HepG2 (cell line): ENCODE measurements around the gene CTIF. TPM values are rescaled to one million over a fixed set of nuclear protein-coding genes. Genes with fewer than 3 reads are reported as not detected.

Experiments used
- BORCS8-MEF2B ChIP-seq: sonication (generic); formaldehyde crosslinking; IDR thresholded peaks from 2 replicates; pipeline ENCODE4 v1.8.0; 2022; ENCODE audit warnings: mild to moderate bottlenecking, missing genetic modification reagents
- ELF1 ChIP-seq: sonication (generic); formaldehyde crosslinking; IDR thresholded peaks from 2 replicates; pipeline ENCODE4 v1.4.0; 2020; ENCODE audit warnings: missing genetic modification reagents
- ETV5 ChIP-seq: IDR thresholded peaks from 2 replicates; pipeline ENCODE4 v1.6.1; 2018; ENCODE audit warnings: missing biosample characterization, missing genetic modification reagents, inconsistent platforms, borderline replicate concordance
- NCOA2 ChIP-seq: sonication (generic); formaldehyde crosslinking; IDR thresholded peaks from 2 replicates; pipeline ENCODE4 v1.8.0; 2022; ENCODE audit warnings: inconsistent platforms
- RBFOX2 ChIP-seq: fragments of 200-400 bp; formaldehyde crosslinking; IDR thresholded peaks from 2 replicates; pipeline ENCODE4 v1.6.1; 2017; ENCODE audit warnings: low read depth, mild to moderate bottlenecking, low read length
- SATB2 ChIP-seq: sonication (generic); formaldehyde crosslinking; IDR thresholded peaks from 2 replicates; pipeline ENCODE4 v1.5.0; 2020; ENCODE audit warnings: missing genetic modification reagents
- TMF1 ChIP-seq: sonication (generic); formaldehyde crosslinking; IDR thresholded peaks from 2 replicates; pipeline ENCODE4 v1.8.1; 2022; ENCODE audit warnings: low read depth, missing genetic modification reagents
- TP53 ChIP-seq: sonication (generic); formaldehyde crosslinking; conservative IDR thresholded peaks from 2 replicates; pipeline ENCODE4 v1.4.0; 2020; ENCODE audit warnings: missing genetic modification reagents
- ZNF143 ChIP-seq: sonication (generic); formaldehyde crosslinking; IDR thresholded peaks from 2 replicates; pipeline ENCODE4 v1.4.0; 2020; ENCODE audit warnings: missing genetic modification reagents
- ZNF343 ChIP-seq: sonication (generic); formaldehyde crosslinking; IDR thresholded peaks from 2 replicates; pipeline ENCODE4 v1.4.0; 2020; ENCODE audit warnings: mild to moderate bottlenecking, missing genetic modification reagents
- ZNF556 ChIP-seq: sonication (generic); formaldehyde crosslinking; IDR thresholded peaks from 2 replicates; pipeline ENCODE4 v1.4.0; 2020; ENCODE audit warnings: mild to moderate bottlenecking, missing genetic modification reagents, borderline replicate concordance
- ZNF557 ChIP-seq: sonication (generic); formaldehyde crosslinking; IDR thresholded peaks from 2 replicates; pipeline ENCODE4 v1.4.0; 2020; ENCODE audit warnings: missing genetic modification reagents
- ZNF747 ChIP-seq: sonication (generic); formaldehyde crosslinking; IDR thresholded peaks from 2 replicates; pipeline ENCODE4 v1.8.1; 2023; ENCODE audit warnings: missing genetic modification reagents, mild to moderate bottlenecking, borderline replicate concordance
- ZNF768 ChIP-seq: sonication (generic); formaldehyde crosslinking; IDR thresholded peaks from 2 replicates; pipeline ENCODE4 v1.4.0; 2020; ENCODE audit warnings: missing genetic modification reagents
- polyA plus RNA-seq, 8 experiments: library from polyadenylated mRNA; depleted of rRNA in 3 of 8; stranded (reverse) in 7 of 8; unstranded in 1 of 8; fragments of >200 nt; fragmentation: Illumina TruSeq in 4 of 8; extraction: Trizol in 4 of 8; gene quantifications; 2 replicates each; pipeline versions ENCODE4 v1.2.1 to v1.2.3, GENCODE V29; 2011 to 2016; ENCODE audit warnings: low read depth in 4 of 8, missing spikeins in 1 of 8, mixed read lengths in 1 of 8; ENCODE audit not compliant: insufficient read depth in 1 of 8
- total RNA-seq, 5 experiments: library from RNA; depleted of rRNA; stranded (reverse); fragments of >200 nt; fragmentation: Illumina TruSeq; extraction: Trizol; gene quantifications; 2 replicates each; pipeline ENCODE4 v1.2.3, GENCODE V29; 2016; ENCODE audit warnings: low read depth in 1 of 5
- TF ChIP-seq, protein P1 (sequence below): sonication (generic); formaldehyde crosslinking; IDR thresholded peaks from 2 replicates; pipeline ENCODE4 v1.5.1; 2020; ENCODE audit warnings: mild to moderate bottlenecking, missing genetic modification reagents, borderline replicate concordance
- TF ChIP-seq, protein P2 (sequence below): IDR thresholded peaks from 2 replicates; pipeline ENCODE4 v1.6.1; 2018; ENCODE audit warnings: missing genetic modification reagents, mild to moderate bottlenecking, missing compliant biosample characterization
- TF ChIP-seq, protein P3 (sequence below): IDR thresholded peaks from 2 replicates; pipeline ENCODE4 v1.6.1; 2012; ENCODE audit warnings: inconsistent platforms
- TF ChIP-seq, protein P4 (sequence below): sonication (generic); formaldehyde crosslinking; IDR thresholded peaks from 2 replicates; pipeline ENCODE4 v1.5.1; 2020; ENCODE audit warnings: missing genetic modification reagents, mild to moderate bottlenecking, borderline replicate concordance
- TF ChIP-seq, protein P5 (sequence below), 2 experiments: sonication (generic) in 1 of 2; formaldehyde crosslinking in 1 of 2; IDR thresholded peaks; 2 replicates each; pipeline versions ENCODE4 v1.4.0 to v1.6.1; 2018 to 2020; ENCODE audit warnings: missing genetic modification reagents in 2 of 2, borderline replicate concordance in 1 of 2, low read depth in 1 of 2, mild to moderate bottlenecking in 1 of 2, missing biosample characterization in 1 of 2

Gene CTIF
- total and polyA plus RNA-seq, 2 of the 13 experiments (the other 11 are each of a cell fraction or from before 2014, with no cell fraction given): 18.2 to 28.0 TPM

DNA sequence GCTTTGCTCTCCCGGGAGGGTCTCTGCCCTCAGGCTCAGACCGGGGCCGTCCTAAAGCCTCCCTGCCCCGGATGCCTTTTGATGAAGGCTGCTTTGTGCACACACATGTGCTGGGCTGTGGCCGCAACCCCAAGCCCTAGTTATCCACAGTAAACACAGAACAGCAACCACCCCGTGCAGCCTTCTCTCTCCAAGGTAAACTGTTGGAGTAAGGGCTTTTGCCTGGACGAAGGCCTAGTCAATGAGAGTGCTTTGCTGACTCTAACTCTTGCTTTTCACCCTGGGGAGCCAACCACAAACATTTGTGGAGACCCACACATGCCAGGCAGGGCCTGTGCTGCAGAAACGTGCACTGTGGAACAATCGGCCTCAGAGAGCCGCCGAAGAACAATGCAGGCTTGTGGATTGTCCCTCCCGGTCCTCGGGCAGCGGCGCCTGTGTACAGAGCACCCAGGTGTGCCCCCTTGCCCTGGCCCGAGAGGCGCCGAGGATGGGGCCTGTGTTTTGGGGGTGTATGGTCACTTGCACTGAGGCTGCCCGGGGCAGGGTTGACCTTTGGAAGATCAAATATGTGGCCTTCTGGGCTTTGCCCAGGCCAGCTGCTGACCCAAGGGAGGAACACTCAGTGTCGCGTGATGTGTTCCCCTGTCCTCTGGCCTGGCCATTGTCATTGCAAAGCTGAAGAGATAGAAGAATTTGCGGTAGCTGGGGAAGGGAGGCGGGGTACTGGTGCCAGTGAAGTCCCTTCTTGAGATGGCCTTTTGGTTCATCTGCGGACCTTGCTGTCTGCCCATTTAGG is 37.0 kb downstream of the CTIF start (continued):
- TF ChIP-seq, protein P1, sequence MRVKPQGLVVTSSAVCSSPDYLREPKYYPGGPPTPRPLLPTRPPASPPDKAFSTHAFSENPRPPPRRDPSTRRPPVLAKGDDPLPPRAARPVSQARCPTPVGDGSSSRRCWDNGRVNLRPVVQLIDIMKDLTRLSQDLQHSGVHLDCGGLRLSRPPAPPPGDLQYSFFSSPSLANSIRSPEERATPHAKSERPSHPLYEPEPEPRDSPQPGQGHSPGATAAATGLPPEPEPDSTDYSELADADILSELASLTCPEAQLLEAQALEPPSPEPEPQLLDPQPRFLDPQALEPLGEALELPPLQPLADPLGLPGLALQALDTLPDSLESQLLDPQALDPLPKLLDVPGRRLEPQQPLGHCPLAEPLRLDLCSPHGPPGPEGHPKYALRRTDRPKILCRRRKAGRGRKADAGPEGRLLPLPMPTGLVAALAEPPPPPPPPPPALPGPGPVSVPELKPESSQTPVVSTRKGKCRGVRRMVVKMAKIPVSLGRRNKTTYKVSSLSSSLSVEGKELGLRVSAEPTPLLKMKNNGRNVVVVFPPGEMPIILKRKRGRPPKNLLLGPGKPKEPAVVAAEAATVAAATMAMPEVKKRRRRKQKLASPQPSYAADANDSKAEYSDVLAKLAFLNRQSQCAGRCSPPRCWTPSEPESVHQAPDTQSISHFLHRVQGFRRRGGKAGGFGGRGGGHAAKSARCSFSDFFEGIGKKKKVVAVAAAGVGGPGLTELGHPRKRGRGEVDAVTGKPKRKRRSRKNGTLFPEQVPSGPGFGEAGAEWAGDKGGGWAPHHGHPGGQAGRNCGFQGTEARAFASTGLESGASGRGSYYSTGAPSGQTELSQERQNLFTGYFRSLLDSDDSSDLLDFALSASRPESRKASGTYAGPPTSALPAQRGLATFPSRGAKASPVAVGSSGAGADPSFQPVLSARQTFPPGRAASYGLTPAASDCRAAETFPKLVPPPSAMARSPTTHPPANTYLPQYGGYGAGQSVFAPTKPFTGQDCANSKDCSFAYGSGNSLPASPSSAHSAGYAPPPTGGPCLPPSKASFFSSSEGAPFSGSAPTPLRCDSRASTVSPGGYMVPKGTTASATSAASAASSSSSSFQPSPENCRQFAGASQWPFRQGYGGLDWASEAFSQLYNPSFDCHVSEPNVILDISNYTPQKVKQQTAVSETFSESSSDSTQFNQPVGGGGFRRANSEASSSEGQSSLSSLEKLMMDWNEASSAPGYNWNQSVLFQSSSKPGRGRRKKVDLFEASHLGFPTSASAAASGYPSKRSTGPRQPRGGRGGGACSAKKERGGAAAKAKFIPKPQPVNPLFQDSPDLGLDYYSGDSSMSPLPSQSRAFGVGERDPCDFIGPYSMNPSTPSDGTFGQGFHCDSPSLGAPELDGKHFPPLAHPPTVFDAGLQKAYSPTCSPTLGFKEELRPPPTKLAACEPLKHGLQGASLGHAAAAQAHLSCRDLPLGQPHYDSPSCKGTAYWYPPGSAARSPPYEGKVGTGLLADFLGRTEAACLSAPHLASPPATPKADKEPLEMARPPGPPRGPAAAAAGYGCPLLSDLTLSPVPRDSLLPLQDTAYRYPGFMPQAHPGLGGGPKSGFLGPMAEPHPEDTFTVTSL (CRISPR knock-in tag): no peak
- TF ChIP-seq RBFOX2: peak; percentile 64
- 0 out of 2 replicates have a peak, but pooled peaks have one; percentile 25 for TF ChIP-seq SATB2 (CRISPR knock-in tag)
- peak; percentile 87 for TF ChIP-seq NCOA2 (CRISPR knock-in tag)
- TF ChIP-seq ZNF143 (CRISPR knock-in tag): peak; percentile 67
- peak; percentile 48; the same call in 1 of the 2 replicates for TF ChIP-seq ZNF556 (CRISPR knock-in tag)
- peak; percentile 66; the same call in 1 of the 2 replicates for TF ChIP-seq ZNF747 (CRISPR knock-in tag)
- TF ChIP-seq, protein P2, sequence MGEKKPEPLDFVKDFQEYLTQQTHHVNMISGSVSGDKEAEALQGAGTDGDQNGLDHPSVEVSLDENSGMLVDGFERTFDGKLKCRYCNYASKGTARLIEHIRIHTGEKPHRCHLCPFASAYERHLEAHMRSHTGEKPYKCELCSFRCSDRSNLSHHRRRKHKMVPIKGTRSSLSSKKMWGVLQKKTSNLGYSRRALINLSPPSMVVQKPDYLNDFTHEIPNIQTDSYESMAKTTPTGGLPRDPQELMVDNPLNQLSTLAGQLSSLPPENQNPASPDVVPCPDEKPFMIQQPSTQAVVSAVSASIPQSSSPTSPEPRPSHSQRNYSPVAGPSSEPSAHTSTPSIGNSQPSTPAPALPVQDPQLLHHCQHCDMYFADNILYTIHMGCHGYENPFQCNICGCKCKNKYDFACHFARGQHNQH (CRISPR knock-in tag): 0 out of 2 replicates have a peak, but pooled peaks have one; percentile 50
- TF ChIP-seq TP53 (CRISPR knock-in tag): 0 out of 2 replicates have a peak, but pooled peaks have one; percentile 55
- TF ChIP-seq TMF1 (CRISPR knock-in tag): no peak
- TF ChIP-seq, protein P3, sequence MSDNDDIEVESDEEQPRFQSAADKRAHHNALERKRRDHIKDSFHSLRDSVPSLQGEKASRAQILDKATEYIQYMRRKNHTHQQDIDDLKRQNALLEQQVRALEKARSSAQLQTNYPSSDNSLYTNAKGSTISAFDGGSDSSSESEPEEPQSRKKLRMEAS: peak; percentile 77
- peak; percentile 35 for TF ChIP-seq ZNF768 (CRISPR knock-in tag)
- 0 out of 2 replicates have a peak, but pooled peaks have one; percentile 23 for TF ChIP-seq ETV5 (CRISPR knock-in tag)
- TF ChIP-seq BORCS8-MEF2B (CRISPR knock-in tag): no peak
- 0 out of 2 replicates have a peak, but pooled peaks have one; percentile 13 for TF ChIP-seq ELF1 (CRISPR knock-in tag)
- 0 out of 2 replicates have a peak, but pooled peaks have one; percentile 25 for TF ChIP-seq ZNF557 (CRISPR knock-in tag)
- TF ChIP-seq, protein P4, sequence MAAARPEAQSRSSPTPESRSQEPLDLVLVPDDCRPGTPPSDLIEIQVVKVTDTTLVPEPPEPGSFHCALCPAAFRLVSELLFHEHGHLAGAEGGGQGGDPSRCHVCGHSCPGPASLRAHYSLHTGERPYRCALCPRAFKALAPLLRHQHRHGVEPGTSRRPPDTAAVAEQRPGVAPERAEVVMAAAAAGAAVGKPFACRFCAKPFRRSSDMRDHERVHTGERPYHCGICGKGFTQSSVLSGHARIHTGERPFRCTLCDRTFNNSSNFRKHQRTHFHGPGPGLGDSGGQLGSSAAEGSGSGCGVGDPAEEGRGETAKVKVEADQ (CRISPR knock-in tag): no peak; the same call in 1 of the 2 replicates
- TF ChIP-seq, protein P5, sequence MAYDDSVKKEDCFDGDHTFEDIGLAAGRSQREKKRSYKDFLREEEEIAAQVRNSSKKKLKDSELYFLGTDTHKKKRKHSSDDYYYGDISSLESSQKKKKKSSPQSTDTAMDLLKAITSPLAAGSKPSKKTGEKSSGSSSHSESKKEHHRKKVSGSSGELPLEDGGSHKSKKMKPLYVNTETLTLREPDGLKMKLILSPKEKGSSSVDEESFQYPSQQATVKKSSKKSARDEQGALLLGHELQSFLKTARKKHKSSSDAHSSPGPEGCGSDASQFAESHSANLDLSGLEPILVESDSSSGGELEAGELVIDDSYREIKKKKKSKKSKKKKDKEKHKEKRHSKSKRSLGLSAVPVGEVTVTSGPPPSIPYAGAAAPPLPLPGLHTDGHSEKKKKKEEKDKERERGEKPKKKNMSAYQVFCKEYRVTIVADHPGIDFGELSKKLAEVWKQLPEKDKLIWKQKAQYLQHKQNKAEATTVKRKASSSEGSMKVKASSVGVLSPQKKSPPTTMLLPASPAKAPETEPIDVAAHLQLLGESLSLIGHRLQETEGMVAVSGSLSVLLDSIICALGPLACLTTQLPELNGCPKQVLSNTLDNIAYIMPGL (CRISPR knock-in tag; IDR thresholded peaks at IDR 0.05; ENCODE audit: borderline replicate concordance in 1 of 2, low read depth in 1 of 2): peak; percentile 34 to 60; a peak in 1 of 4 replicates
- peak; percentile 72; the same call in 1 of the 2 replicates for TF ChIP-seq ZNF343 (CRISPR knock-in tag)
